Measurements from ENCODE around the gene FAM110A.

DNA sequence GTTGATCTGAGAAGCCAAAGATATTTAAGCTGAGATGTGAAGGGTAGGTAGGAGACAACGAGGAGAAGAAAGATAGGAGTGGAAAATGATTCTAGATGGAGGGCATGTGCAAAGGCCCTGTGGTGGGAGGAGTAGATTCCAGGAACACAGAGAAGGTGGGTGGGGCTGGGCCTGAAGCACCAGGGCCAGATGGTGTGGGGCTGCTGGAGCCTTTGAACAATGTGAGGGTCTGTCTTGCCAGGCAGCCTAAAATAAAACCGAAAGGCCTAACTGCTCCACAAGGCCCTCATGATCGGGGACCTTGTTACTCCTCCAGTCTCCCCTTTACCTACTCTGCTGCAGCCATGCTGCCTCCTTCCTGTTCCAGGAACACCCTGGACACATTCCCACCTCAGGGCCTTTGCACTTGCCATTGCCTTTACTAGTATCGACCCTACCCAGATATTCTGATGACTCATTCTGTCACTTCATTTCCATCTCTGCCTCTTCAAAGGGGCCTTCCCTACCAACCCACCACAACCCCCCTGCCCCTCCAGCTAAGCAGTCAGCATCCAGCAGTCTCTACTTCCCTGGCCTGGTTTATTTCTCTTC lies 20.0 kb downstream of the FAM110A start:
- TF ChIP-seq, protein P1, sequence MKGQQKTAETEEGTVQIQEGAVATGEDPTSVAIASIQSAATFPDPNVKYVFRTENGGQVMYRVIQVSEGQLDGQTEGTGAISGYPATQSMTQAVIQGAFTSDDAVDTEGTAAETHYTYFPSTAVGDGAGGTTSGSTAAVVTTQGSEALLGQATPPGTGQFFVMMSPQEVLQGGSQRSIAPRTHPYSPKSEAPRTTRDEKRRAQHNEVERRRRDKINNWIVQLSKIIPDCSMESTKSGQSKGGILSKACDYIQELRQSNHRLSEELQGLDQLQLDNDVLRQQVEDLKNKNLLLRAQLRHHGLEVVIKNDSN (CRISPR knock-in tag; IDR thresholded peaks at IDR 0.05): no peak
- TF ChIP-seq, protein P2, sequence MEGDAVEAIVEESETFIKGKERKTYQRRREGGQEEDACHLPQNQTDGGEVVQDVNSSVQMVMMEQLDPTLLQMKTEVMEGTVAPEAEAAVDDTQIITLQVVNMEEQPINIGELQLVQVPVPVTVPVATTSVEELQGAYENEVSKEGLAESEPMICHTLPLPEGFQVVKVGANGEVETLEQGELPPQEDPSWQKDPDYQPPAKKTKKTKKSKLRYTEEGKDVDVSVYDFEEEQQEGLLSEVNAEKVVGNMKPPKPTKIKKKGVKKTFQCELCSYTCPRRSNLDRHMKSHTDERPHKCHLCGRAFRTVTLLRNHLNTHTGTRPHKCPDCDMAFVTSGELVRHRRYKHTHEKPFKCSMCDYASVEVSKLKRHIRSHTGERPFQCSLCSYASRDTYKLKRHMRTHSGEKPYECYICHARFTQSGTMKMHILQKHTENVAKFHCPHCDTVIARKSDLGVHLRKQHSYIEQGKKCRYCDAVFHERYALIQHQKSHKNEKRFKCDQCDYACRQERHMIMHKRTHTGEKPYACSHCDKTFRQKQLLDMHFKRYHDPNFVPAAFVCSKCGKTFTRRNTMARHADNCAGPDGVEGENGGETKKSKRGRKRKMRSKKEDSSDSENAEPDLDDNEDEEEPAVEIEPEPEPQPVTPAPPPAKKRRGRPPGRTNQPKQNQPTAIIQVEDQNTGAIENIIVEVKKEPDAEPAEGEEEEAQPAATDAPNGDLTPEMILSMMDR (IDR thresholded peaks at IDR 0.05 in 2 of 3, conservative IDR thresholded peaks at IDR 0.05 in 1 of 3; ENCODE audit: insufficient read depth in 2 of 3, low read depth in 1 of 3, low read length in 3 of 3): no peak
- TF ChIP-seq, protein P3, sequence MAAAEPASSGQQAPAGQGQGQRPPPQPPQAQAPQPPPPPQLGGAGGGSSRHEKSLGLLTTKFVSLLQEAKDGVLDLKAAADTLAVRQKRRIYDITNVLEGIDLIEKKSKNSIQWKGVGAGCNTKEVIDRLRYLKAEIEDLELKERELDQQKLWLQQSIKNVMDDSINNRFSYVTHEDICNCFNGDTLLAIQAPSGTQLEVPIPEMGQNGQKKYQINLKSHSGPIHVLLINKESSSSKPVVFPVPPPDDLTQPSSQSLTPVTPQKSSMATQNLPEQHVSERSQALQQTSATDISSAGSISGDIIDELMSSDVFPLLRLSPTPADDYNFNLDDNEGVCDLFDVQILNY (CRISPR knock-in tag; IDR thresholded peaks at IDR 0.05): no peak
- no peak for TF ChIP-seq ZNF217 (CRISPR knock-in tag; IDR thresholded peaks at IDR 0.05)
